SU-DHL-6 (cell line): ENCODE results near the gene MGAT4C.

ENCODE experiments used
- H2AFZ ChIP-seq: fragments of 200-600 bp; sonication (generic); 2 replicates; pipeline ENCODE4 v1.6.1; 2014; ENCODE audit warnings: low read depth, mild to moderate bottlenecking, moderate library complexity, mixed read lengths, antibody characterized with exemption, low read length; ENCODE audit not compliant: severe bottlenecking
- H3F3A ChIP-seq: fragments of 200-600 bp; shearing (Covaris generic); 2 replicates; pipeline ENCODE4 v1.6.0; 2016; ENCODE audit warnings: antibody characterized with exemption, mild to moderate bottlenecking; ENCODE audit not compliant: insufficient read depth
- H3K27ac ChIP-seq: fragments of 200-600 bp; sonication (generic); 2 replicates; pipeline ENCODE4 v1.5.1; 2016; ENCODE audit warnings: low read depth, mild to moderate bottlenecking, low read length, moderate library complexity, mixed read lengths
- H3K27me3 ChIP-seq: fragments of 200-600 bp; sonication (generic), shearing (Covaris generic); 2 replicates; pipeline ENCODE4 v1.6.0; 2014; ENCODE audit warnings: mild to moderate bottlenecking, low read length
- H3K36me3 ChIP-seq: fragments of 200-600 bp; sonication (generic); 2 replicates; pipeline ENCODE4 v1.6.1; 2014; ENCODE audit warnings: mild to moderate bottlenecking, low read length, mixed read lengths
- H3K4me2 ChIP-seq: fragments of 300-600, 200-600 bp; shearing (Covaris generic), sonication (generic); 2 replicates; pipeline ENCODE4 v1.6.0; 2014; ENCODE audit warnings: low read length, low read depth, mild to moderate bottlenecking; ENCODE audit not compliant: poor library complexity, severe bottlenecking
- H3K4me3 ChIP-seq: fragments of 200-600 bp; sonication (generic); 2 replicates; pipeline ENCODE4 v1.5.1; 2014; ENCODE audit warnings: antibody characterized with exemption, low read length, mild to moderate bottlenecking, mixed read lengths; ENCODE audit not compliant: insufficient read depth, poor library complexity, severe bottlenecking
- H3K79me2 ChIP-seq: fragments of 200-600 bp; sonication (generic); 2 replicates; pipeline ENCODE4 v1.6.1; 2014; ENCODE audit warnings: mild to moderate bottlenecking, low read length, moderate library complexity; ENCODE audit not compliant: insufficient read depth
- H3K9ac ChIP-seq: fragments of 200-600 bp; sonication (generic); 2 replicates; pipeline ENCODE4 v1.7.0; 2014; ENCODE audit warnings: mild to moderate bottlenecking, low read length
- H3K9me2 ChIP-seq: fragments of 200-600 bp; sonication (generic); replicated peaks from 2 replicates; pipeline ENCODE4 v1.6.1; 2014; ENCODE audit warnings: low read length; ENCODE audit not compliant: insufficient read depth
- H3K9me3 ChIP-seq: fragments of 200-600 bp; sonication (generic); 2 replicates; pipeline ENCODE4 v1.6.1; 2014; ENCODE audit warnings: low read length, mixed read lengths; ENCODE audit not compliant: insufficient read depth
- H4K20me1 ChIP-seq: fragments of 200-600 bp; sonication (generic); 2 replicates; pipeline ENCODE4 v1.6.1; 2014; ENCODE audit warnings: low read depth, mild to moderate bottlenecking, antibody characterized with exemption, low read length, moderate library complexity, mixed read lengths
- EZH2phosphoT487 ChIP-seq: fragments of 200-600 bp; sonication (generic), shearing (Covaris generic); conservative IDR thresholded peaks from 2 replicates; pipeline ENCODE4 v1.6.1; 2018; ENCODE audit warnings: mild to moderate bottlenecking, antibody characterized with exemption, low read length, moderate library complexity, mixed read lengths
- TF ChIP-seq, protein P1 (sequence below): fragments of 200-600 bp; sonication (generic); IDR thresholded peaks from one replicate; pipeline ENCODE4 v1.5.1; 2017; ENCODE audit warnings: antibody characterized with exemption, mild to moderate bottlenecking, low read length, moderate library complexity; ENCODE audit not compliant: insufficient read depth, poor library complexity, severe bottlenecking

The MGAT4C gene

DNA sequence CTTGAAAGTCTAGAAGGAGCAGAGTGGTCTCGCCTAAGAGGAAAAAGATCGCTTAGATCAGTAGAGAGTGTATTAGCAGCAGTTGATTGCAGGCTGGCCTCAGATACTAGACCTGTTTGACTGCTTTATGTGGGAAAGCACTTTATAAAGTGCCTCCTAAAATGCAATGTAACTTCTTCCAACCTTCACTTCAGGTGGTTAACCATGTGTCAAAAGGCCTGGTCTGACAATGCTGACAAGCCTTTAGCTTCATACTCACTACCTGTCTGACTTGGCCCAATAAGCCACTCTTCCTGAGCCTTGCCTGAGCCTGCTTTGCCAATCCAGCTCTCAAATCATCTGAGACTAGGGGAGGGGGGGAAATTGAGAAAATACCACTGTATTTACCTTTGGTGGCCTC is 14.6 kb downstream of the MGAT4C start:
- no peak overlapping the region for H3K4me2 ChIP-seq
- TF ChIP-seq, protein P1, sequence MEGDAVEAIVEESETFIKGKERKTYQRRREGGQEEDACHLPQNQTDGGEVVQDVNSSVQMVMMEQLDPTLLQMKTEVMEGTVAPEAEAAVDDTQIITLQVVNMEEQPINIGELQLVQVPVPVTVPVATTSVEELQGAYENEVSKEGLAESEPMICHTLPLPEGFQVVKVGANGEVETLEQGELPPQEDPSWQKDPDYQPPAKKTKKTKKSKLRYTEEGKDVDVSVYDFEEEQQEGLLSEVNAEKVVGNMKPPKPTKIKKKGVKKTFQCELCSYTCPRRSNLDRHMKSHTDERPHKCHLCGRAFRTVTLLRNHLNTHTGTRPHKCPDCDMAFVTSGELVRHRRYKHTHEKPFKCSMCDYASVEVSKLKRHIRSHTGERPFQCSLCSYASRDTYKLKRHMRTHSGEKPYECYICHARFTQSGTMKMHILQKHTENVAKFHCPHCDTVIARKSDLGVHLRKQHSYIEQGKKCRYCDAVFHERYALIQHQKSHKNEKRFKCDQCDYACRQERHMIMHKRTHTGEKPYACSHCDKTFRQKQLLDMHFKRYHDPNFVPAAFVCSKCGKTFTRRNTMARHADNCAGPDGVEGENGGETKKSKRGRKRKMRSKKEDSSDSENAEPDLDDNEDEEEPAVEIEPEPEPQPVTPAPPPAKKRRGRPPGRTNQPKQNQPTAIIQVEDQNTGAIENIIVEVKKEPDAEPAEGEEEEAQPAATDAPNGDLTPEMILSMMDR, result no peak
- no peak for TF ChIP-seq EZH2phosphoT487
- H2AFZ ChIP-seq, result no peak overlapping the region
- no peak overlapping the region for H3K27ac ChIP-seq
- no peaks in the 10 kb centered on the region for H3K27me3 ChIP-seq
- no peak overlapping the region for H3K9ac ChIP-seq
- H3F3A ChIP-seq, result no peaks in the 10 kb centered on the region
- H3K79me2 ChIP-seq, result no peaks in the 10 kb centered on the region
- no peaks in the 10 kb centered on the region; the same call in 1 of the 2 replicates for H3K9me2 ChIP-seq
- H3K4me3 ChIP-seq, result no peak overlapping the region
- H3K9me3 ChIP-seq, result no peaks in the 10 kb centered on the region
- H4K20me1 ChIP-seq, result no peaks in the 10 kb centered on the region
- no peaks in the 10 kb centered on the region for H3K36me3 ChIP-seq

DNA sequence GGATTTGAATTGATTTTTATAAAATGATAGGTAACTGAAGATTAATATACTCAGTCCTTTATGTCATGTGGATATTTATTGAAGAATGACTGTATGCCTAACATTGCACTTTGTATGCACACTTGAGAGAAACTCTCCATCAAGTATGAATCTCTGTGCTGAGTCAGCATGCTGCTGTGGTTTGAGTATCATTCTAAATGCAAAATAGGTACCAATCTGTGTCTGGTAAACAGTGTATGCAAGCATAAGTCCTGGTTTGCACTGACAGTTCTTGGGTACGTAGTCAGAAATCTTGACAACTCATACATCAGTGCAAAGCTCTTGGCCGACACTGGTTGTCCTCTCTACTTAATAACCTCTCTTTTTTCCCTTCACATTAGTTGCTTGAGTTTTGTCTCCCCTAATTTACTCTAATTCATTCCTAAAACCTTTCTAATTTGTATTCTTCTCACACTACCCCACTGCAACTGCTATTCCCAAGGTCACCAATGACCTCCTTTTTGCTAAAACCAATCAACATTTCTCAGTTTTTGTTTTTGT is 21.8 kb downstream of the MGAT4C start:
- no peaks in the 10 kb centered on the region for H3K9me3 ChIP-seq
- H3K4me2 ChIP-seq, result no peak overlapping the region
- H3K9ac ChIP-seq, result no peak overlapping the region
- H4K20me1 ChIP-seq, result no peaks in the 10 kb centered on the region
- no peak overlapping the region for H2AFZ ChIP-seq
- H3K27me3 ChIP-seq, result no peaks in the 10 kb centered on the region
- H3K4me3 ChIP-seq, result no peak overlapping the region
- no peaks in the 10 kb centered on the region for H3K9me2 ChIP-seq
- no peaks in the 10 kb centered on the region for H3K36me3 ChIP-seq
- H3K27ac ChIP-seq, result no peak overlapping the region
- H3F3A ChIP-seq, result no peaks in the 10 kb centered on the region
- TF ChIP-seq, protein P1, result no peak
- TF ChIP-seq EZH2phosphoT487, result no peak
- H3K79me2 ChIP-seq, result no peaks in the 10 kb centered on the region

DNA sequence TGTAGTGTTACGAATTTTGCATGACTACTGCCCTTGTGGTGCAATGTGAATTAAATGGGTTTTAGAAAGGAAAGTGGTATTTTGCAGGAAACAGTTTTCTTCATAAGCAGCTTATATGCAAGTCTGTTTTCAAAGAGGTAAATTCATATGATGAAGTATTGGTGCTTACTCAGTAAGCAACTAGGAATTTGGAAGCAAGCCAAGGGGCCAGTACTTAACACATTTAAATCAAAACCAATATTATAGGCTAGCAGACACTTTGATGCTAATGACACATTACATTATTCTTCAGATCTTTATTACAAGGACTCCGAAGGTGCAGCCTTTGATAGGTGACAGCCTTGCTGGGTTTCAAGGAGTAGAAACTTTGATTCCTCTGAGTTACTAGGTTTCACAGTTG is 23.1 kb downstream of the MGAT4C start:
- no peak overlapping the region for H3K4me2 ChIP-seq
- H3K9me3 ChIP-seq, result no peaks in the 10 kb centered on the region
- no peaks in the 10 kb centered on the region for H4K20me1 ChIP-seq
- no peak for TF ChIP-seq EZH2phosphoT487
- TF ChIP-seq, protein P1, result no peak
- no peak overlapping the region for H3K9ac ChIP-seq
- H3K4me3 ChIP-seq, result no peak overlapping the region
- no peaks in the 10 kb centered on the region for H3K79me2 ChIP-seq
- no peaks in the 10 kb centered on the region for H3K9me2 ChIP-seq
- no peaks in the 10 kb centered on the region for H3K27me3 ChIP-seq
- H3F3A ChIP-seq, result no peaks in the 10 kb centered on the region
- no peak overlapping the region for H2AFZ ChIP-seq
- no peak overlapping the region for H3K27ac ChIP-seq
- H3K36me3 ChIP-seq, result no peaks in the 10 kb centered on the region
